Umbilical cord (tissue), 2 donors: ENCODE results near the gene PRSS33. TPM values are rescaled to one million over a fixed set of nuclear protein-coding genes. Genes with fewer than 3 reads are reported as not detected.

Experiments used
- DNase-seq: peaks from one replicate; pipeline ENCODE4 v3.0.0-alpha.2; 2015; ENCODE audit warnings: low spot score
- total RNA-seq: library from RNA; depleted of rRNA; stranded (reverse); fragments of >200 nt; gene quantifications from one replicate; pipeline ENCODE4 v1.2.3, GENCODE V29; 2014; ENCODE audit warnings: low replicate concordance; ENCODE audit not compliant: insufficient read depth

The PRSS33 gene
- total RNA-seq, 1 donor from 2014 or later: 0.96 TPM

DNA sequence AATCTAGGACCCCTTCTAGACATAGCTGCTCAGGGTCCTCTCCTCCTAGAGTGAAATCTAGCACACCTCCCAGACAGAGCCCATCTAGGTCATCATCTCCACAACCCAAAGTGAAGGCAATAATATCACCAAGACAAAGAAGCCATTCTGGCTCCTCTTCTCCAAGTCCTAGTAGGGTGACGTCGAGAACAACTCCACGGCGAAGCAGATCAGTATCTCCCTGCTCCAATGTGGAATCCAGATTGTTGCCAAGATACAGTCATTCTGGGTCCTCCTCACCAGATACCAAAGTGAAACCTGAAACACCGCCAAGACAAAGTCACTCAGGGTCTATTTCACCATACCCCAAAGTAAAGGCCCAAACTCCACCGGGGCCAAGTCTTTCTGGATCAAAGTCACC, 24.2 kb downstream of the PRSS33 start:
- no peak for DNase-seq

DNA sequence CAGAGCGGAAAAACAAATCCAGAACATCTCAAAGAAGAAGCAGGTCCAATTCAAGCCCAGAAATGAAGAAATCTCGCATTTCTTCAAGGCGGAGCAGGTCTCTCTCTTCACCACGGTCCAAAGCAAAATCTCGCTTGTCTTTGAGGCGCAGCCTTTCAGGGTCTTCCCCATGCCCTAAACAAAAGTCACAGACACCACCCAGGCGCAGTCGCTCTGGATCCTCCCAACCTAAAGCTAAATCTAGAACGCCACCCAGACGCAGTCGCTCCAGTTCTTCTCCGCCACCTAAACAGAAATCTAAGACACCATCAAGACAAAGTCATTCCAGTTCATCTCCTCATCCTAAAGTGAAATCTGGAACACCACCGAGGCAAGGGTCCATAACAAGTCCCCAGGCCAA, 24.6 kb downstream of the PRSS33 start:
- no peak for DNase-seq

DNA sequence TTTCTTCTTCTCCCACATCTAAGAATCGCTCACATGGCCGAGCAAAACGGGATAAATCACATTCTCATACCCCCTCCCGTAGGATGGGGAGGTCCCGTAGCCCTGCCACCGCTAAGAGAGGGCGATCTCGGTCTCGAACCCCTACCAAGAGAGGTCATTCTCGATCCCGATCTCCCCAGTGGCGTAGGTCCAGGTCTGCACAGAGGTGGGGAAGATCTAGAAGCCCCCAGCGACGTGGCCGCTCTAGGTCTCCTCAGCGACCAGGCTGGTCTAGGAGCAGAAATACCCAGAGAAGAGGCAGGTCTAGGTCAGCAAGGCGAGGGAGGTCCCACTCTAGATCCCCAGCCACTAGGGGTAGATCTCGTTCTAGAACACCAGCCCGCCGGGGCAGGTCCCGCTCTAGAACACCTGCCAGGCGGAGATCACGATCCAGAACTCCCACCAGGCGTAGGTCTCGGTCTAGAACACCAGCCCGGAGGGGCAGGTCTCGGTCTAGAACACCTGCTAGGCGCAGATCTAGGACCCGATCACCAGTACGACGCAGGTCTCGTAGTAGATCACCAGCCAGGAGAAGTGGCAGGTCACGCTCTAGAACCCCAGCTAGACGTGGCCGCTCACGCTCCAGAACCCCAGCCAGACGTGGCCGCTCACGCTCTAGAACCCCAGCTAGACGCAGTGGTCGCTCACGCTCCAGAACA, 25.3 kb downstream of the PRSS33 start:
- no peak for DNase-seq

DNA sequence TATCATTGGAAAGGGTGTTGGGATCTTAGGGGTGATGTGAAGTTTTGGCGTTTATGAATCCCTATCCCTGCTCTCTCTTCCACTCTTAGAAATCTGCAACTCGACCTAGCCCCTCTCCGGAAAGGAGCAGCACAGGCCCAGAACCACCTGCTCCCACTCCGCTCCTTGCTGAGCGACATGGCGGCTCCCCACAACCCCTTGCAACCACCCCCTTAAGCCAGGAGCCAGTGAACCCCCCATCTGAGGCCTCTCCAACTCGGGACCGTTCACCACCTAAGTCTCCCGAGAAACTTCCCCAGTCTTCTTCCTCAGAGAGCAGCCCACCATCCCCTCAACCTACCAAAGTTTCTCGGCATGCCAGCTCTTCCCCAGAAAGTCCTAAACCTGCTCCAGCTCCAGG, 25.9 kb downstream of the PRSS33 start:
- no peak for DNase-seq

DNA sequence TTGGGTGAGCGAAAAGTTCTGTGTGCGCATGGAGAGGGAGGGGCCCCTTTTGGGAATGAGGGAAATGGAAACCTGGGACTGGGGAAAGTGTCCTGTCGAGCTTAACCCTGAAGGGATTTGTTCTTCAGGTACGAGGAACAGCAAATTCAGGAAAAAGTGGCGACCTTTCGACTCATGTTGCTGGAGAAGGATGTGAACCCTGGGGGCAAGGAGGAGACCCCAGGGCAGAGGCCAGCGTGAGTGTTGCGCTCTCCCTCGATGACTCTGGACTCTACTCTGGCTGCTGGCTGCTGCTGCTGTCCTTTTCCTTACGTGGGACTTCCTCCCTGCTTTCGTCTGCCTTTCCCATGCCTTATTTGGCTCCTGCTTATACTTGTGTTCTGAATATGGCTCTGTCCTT, 30.0 kb downstream of the PRSS33 start:
- no peak for DNase-seq

DNA sequence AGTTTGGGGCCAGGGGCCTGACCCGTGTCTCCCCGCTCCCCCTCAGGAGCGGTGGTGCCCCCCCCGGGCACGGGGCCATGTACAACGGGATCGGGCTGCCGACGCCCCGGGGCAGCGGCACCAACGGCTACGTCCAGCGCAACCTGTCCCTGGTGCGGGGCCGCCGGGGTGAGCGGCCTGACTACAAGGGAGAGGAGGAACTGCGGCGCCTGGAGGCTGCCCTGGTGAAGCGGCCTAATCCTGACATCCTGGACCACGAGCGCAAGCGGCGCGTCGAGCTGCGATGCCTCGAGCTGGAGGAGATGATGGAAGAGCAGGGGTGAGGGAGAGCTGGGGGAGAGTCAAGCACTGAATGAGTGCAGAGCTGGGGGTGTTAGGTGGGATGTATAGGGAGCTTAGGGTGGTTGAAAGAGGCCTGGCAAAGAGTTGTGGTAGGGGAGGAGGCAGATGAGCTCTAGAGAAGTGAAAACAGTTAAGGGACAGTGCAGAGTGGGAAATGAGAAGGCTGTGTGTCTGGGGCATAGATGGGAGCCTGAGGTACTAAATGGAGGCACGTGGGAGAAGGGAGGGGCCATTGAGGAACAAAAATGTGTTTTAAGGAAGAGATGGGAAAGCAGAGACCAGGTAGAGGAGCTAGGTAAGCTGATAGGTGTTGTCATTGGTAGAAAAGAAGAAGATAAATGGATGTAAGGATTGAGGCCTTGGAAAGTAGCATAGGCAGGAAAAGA, 30.9 kb downstream of the PRSS33 start:
- no peak for DNase-seq

DNA sequence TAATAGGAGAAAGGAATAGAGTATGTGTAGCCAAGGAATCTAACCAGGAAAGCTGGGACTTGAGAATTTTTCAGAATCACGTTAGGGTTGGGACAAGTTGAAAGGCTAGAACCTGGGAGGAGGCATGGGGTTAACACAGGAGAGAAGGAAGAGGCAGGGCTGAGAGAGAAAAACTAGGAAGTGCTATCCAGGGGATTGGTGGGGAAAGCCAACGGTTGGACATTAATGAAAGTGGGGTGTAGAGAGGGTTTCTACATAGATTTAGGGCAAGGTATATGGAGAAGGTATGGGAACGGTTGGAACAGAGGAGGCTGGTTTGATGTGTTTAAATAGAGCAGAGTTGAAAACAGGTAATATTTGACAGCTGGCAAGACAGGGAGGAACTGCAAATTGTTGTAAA, 32.2 kb downstream of the PRSS33 start:
- no peak for DNase-seq

DNA sequence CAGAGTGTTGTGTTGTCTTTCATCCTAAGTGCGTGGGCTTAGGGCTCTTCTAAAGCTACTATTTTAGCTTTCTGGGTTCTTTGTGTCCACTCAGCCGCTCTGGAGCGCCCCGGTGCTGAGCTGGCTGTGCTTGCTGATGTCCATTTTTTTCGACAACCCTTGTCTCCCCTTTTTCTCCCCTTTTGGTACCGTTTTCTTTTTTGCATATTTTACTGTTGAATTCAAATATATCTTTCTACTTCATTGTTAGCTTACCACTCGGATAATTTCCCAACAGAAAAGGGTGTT, 33.7 kb downstream of the PRSS33 start:
- peak; percentile 28 for DNase-seq

DNA sequence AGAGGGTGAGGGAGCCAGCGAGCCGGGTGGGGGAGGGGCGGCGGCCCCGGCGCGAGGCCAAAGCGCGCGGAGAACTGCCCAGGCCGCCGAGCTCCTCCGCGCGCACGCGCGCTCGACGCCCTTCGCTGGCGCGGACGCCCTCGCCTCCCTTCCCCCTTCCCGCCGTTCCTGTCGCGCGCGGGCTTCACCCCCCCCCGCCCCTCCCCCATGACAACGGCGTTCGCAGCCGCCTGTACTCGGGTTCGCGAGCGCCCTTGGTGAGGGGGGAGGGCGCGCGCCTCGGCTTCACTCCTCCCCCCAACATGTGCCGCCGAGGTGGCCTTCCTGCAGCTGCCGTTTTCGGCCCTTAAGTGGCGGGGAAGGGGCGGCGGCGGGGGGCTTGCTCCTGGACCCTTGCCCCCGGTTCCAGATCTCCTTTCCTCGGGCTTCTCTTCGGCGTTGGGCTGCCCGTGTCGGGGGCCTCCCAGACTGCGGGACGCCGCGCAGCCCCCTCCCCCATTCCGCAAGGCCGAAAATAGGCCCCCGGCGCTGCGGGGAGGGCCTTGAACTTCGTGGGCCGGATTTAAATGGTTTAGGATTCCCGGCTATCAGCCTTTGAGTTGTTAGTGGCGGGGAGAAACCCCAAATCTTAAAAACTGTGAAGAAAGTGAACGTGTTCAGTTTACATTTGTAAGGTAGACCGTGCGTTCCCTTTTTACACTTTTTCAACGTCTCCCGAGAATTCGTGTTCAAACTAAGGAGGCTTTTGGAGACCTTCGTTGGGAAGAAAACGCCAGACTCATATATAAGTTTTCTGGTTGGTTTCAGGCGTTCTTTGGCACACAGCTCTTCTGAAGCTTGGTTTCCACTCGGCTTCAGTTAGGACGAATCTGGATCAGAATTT, 34.3 kb downstream of the PRSS33 start:
- DNase-seq: peak; percentile 87

DNA sequence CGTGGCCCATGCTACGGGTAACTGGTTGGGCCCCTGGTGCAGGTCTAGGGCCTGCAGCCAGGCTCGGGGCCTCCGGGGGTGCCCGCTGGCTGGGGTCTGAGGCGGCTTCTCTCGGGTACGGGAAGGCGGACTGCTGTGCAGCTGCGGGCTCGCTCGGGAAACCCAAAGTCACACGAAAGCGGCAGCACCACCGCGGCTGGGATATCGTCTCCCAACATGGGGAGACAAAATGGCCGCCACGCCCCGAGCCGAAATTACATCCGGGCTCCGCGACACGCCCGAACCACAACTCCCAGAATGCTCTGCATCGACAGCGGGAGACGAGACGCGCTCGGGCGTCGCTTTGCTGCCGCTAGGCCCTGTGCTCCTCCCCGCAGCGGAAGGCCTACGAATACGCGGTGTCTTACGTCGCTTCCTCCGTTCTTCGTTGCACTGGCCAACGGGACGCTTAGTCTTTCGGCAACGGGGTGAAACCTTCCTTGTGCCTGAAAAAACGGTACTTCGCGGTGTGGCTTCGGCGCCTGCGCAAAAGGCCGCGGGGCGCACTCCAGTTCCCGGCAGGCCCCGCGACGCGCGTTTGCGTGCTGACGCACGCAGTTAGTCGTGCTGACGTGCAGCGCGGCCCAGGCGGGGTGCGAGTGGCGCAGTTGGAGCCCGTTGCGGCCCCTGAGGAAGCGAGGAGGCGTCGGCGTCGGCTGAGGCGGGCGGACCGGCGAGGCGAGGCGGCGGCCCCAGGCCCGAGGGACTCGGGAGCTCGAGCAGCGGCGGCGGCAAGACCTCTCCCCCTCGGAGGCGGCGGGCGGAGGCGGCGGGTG, 35.1 kb downstream of the PRSS33 start, which contains the start of gene SRRM2:
Gene SRRM2 (plus strand): TSS at position 604 of the 815 bp plus-strand sequence. CDS start 3,727 bp downstream, outside the sequence.
- DNase-seq: peak; percentile 99

DNA sequence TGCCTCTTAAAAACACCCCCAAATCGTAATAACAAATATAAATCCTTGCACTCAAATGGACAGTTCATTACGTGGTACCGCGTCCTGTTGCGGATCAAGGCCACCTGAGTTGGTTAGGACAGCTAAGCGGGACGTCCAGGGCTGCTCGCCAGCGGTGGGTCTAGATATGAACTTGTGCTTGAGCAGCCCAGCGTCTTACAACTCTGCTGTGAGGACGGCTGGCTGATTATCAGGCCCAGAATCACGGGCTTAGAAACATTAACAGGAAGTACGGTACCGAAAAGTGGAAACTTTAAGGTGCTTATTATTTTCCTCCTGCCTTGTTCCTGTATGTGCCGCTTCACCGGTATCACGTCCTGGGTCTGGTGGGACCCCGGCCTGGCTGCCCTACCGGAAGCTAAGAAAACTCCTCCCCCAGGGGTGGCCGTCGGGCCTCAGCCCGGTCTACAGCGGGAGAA, 35.8 kb downstream of the PRSS33 start:
- no peak for DNase-seq

DNA sequence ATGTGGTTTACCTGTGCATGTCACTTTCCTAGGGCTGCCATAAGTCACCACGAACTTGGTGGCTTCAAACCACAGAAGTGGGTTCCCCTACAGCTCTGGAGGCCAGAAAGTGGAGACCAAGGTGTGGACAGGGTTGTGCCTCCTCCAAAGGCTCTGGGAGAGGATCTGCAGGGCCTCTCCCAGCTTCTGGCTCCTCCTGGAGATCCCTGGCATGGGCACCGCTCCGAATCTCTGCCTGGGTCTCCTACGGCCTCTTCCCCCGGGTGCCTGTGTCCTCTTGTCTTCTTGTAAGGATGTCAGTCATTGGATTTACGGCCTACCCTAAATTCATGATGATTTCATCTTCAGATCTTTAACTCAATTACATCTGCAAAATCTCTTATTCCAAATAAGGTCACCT, 37.4 kb downstream of the PRSS33 start:
- no peak for DNase-seq

DNA sequence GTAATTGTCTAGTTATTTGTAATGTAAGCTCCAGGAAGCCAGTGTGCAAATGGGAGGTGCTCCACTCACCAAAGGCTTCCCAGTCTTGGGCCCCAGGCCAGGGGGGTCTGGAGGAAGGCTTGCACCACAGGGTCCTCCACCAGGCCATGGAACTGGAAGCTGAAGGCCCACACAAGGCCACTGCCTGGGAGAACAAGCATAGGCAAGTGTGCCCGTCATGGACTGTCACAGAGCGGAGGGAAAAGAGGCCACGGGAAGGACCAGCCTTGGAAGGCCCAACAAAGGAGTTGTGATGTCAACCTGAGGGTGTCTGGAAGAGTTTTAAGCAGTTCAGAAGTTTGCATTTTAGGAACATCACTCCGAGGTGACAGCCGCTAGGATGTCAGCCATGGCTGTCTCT, 37.9 kb downstream of the PRSS33 start:
- DNase-seq: no peak

DNA sequence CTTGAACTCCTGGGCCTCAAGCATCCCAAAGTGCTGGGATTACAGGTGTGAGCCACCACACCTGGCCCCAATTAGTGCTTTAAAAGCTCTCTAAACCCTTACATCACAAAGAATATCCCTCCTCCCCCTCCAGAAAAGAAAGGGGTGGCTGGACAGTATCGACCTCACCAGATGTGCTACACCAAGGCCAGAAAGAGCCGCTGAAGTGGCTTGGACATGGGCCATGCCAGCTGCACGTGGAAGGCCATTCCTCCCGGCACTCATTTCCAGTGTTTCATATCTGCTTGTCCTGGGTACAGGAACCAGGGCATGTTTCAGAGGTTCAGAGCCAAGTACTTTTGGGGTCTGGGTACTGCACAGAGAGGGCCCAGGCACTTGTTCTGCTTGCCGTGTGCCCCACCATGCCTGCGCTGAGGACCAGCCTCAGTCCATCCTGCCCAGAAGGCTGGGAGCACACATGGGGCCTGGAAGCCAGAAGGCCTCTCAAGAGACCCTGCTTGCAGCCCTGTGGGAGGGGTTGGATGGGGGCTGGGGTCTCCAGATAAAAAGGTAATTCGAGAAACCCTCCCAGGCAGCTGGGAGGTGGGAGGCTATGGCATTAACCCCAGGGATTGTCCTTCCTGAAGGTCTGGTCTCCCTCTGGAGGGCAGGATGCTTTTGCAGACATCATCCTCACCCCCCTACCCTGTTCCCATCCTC, 38.5 kb downstream of the PRSS33 start:
- DNase-seq: no peak

DNA sequence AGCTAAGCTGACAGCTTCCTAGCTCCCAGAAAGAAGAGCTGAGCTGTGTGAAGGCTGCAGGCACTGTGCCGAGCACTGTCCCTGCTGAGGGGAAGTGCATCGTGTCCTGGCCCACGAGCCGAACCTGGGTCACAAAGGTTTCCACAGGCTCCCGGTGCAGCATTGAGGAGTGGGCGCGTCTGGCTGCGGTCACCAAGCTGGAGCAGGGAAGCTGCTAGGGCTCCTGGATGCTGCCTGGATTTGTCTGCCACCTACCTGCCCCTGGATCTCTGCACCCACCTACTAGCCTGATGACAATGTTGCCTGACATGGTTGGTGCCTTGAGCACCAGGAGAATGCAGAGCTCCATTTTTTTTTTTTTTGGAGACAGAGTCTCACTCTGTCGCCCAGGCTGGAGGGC, 41.4 kb downstream of the PRSS33 start:
- DNase-seq: no peak

DNA sequence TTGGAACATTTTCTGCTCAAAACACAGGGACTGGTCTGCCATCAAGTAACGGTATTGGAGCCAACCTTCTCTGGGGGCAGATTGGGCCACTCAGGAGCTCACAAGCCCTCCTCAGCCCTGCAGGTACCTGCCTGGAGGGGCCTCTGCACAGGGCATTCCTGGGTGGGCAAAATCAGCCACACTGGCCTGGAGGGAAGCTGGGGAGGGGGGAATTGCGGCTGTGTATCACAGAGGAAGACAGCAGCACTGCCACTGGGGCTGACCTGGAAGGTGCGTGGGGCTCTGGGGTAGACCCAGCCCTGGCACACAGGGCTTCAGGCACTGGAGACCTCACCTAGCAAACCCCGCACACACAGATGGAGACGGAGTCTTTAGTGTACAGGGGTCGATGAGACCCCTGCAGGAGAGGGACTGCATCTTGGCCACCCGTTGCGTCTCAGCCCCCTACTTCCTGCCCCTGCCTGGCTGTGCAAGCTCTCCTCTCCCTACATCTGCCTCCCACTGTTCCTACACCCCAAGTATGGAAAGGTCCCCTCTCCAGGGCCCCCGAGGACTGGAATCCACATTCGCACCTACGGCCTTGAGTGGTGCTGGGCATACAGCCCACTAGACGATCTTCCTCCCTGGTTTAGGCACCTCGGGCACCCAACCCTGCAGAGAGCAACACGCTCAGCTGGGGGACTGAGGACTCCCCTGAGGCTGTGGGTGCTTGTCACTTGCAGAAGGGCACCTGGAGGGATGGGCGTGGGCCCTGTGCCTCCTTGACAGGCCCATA, 42.1 kb downstream of the PRSS33 start:
- DNase-seq: no peak

DNA sequence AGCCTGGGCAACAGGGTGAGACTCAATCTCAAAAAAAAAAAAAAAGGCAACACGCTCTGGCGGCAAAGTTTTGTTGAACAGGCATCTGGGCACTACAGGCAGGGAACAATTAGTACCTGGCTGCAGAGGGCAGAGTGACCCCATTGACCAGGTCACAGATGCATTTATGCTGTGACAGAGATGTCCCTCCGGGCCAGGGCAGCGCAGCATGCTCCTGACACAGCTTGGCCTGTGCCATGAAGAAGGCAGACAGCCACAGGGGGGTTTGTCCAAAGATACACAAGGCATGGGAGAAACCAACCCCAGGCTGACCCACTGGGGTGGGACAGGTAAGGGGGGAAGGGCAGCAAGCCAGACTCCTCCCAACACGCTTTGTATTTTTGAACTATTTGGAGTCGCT, 42.6 kb downstream of the PRSS33 start:
- DNase-seq: no peak

DNA sequence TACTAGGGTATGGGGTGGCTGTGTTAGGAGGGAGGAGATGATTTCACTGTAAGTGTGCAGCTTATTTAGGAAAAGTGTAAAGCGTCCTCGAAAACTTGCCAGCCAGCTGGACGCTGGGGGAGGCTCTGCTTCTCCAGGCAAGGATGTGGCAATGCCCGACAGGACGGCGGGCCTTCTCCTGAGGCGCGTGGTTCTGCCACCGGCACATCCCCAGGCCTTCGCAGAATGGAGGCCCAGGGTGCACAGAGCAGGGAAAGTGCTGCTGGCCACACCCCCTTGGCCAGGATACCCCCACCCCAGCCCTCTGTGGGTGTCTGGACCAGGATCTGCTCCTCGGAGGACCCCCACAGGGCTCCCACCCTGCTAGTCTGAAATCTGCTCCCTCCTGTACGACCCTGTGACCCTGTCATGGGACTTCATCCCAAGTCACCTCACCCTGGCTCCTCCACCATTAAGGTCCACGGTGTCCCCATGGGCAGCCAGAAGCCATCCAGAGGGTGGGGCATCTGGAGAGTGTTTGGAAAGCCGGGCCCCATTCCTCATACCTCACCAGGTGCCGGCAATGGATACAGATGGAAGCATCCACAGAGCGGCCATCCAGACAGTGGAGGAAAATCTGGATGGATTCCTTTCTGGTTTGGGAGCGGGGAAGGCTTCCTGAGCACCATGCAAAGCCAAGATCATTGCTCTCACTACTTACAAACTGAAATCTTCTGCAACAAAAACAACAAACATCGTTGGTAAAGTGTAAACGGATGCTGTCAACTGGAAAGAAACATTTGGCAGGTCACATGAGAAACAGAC, 44.2 kb downstream of the PRSS33 start:
- DNase-seq: no peak

DNA sequence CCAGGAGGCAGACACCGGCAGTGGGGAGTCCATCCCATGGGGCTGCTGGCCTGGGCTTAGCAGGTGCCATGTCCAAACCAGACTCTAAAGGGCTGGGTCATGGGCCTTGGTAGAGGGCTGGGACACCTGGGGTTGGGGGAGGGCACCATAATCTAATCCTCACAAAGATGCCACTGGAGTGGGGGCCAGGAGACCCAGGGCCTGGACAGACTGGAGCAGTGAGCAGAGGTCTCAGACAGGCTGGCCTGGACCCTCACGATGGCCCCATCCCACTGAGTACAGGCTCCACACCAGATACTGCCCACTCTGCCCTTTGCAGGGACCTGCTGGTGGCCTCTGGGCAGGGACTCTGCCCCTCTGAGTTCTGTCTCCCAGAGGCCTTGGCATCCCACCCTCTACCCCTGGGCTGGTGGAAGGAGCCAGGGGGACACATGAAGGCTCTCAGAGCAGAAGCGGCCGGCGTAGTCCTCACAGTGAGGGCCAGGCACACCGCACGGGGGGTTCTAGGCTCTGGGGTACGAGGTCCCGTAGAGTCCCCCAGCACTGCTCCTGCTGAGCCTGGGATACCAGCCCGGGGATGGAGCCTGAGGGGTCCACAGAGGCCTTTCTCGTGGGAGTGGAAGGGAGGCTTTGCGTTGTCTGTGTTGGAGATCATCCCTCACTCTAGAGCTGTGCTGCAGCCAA, 44.9 kb downstream of the PRSS33 start:
- no peak for DNase-seq
